ENCODE measurements around the gene RAD54L. TPM values are rescaled to one million over a fixed set of nuclear protein-coding genes. Genes with fewer than 3 reads are reported as not detected.
"Not testable (repeated sequence)": the region's sequence is repeated elsewhere in the genome, so short reads cannot be mapped to it uniquely, and the experiment has no call there.

Gene RAD54L
- total RNA-seq, 2 experiments from 2014 or later = 59.3 to 63.9 TPM

GRCh38 chr1:46218443-46218842 lies 29.1 kb upstream of the RAD54L start:
- H3K36me3 Mint-ChIP-seq (ENCODE audit: low read depth) = no peaks in the 10 kb centered on the region
- H3K27ac Mint-ChIP-seq = no peak overlapping the region
- H3K4me3 Mint-ChIP-seq = no peak overlapping the region
- peaks cover 5% of the 10 kb centered on the region for H3K27me3 Mint-ChIP-seq (ENCODE audit: low read depth)
- ATAC-seq = no peak
- POLR2A ChIA-PET = no interaction called here
- CTCF ChIA-PET = no interaction called here
- H3K4me1 Mint-ChIP-seq (ENCODE audit: low read depth) = no peaks in the 10 kb centered on the region
- DNase-seq = no peak
- H3K9me3 Mint-ChIP-seq (ENCODE audit: insufficient read depth) = no peaks in the 10 kb centered on the region

GRCh38 chr1:46219551-46220520 lies 27.7 kb upstream of the RAD54L start:
- POLR2A ChIA-PET = no interaction called here
- DNase-seq (no peak), ATAC-seq (no peak)
- Mint-ChIP-seq H3K27me3 (ENCODE audit: low read depth) (peaks cover 5% of the 10 kb centered on the region), H3K4me1 (ENCODE audit: low read depth) (no peaks in the 10 kb centered on the region), H3K9me3 (ENCODE audit: insufficient read depth) (no peaks in the 10 kb centered on the region), H3K4me3 (no peak overlapping the region), H3K36me3 (ENCODE audit: low read depth) (no peaks in the 10 kb centered on the region), H3K27ac (no peak overlapping the region)
- CTCF ChIA-PET = interaction anchor here (1.1 to 1.6 kb wide), 2 partner anchors 25 to 38 kb away, joined by 3 to 5 read pairs; no protein-coding TSS in a partner anchor

- Mint-ChIP-seq H3K27ac (no peak overlapping the region), H3K9me3 (ENCODE audit: insufficient read depth) (no peaks in the 10 kb centered on the region), H3K36me3 (ENCODE audit: low read depth) (no peaks in the 10 kb centered on the region), H3K4me3 (no peak overlapping the region), H3K4me1 (ENCODE audit: low read depth) (no peaks in the 10 kb centered on the region), H3K27me3 (ENCODE audit: low read depth) (peaks cover 5% of the 10 kb centered on the region)
- POLR2A ChIA-PET = no interaction called here
- CTCF ChIA-PET = interaction anchor here (1.1 to 2.1 kb wide), 2 partner anchors 23 to 26 kb away, joined by 3 to 4 read pairs; no protein-coding TSS in a partner anchor
- ATAC-seq (no peak), DNase-seq (no peak)
Measured at GRCh38 chr1:46220808-46221207, 26.8 kb upstream of the RAD54L start.

- ATAC-seq (no peak), DNase-seq (no peak)
- Mint-ChIP-seq H3K4me1 (ENCODE audit: low read depth) (no peaks in the 10 kb centered on the region), H3K27ac (no peak overlapping the region), H3K27me3 (ENCODE audit: low read depth) (peaks cover 2% of the 10 kb centered on the region), H3K36me3 (ENCODE audit: low read depth) (no peaks in the 10 kb centered on the region), H3K4me3 (no peak overlapping the region), H3K9me3 (ENCODE audit: insufficient read depth) (no peaks in the 10 kb centered on the region)
- CTCF ChIA-PET = interaction anchor here (0.6 to 2.1 kb wide), 6 partner anchors 23 to 185 kb away, joined by 3 to 7 read pairs (median 4); no protein-coding TSS in a partner anchor
- POLR2A ChIA-PET = no interaction called here
Measured at GRCh38 chr1:46221749-46222148, 25.8 kb upstream of the RAD54L start.

- H3K4me1 Mint-ChIP-seq (ENCODE audit: low read depth); POLR2A ChIA-PET; DNase-seq; H3K27me3 Mint-ChIP-seq (ENCODE audit: low read depth); H3K4me3 Mint-ChIP-seq; H3K36me3 Mint-ChIP-seq (ENCODE audit: low read depth); H3K27ac Mint-ChIP-seq; H3K9me3 Mint-ChIP-seq (ENCODE audit: insufficient read depth): not testable (repeated sequence)
- peak; percentile 11 for ATAC-seq
- CTCF ChIA-PET = interaction anchor here (0.6 to 3.8 kb wide), 39 partner anchors 8 to 849 kb away, joined by 3 to 60 read pairs (median 6); partner anchors contain the start of genes LURAP1, PIK3R3, POMGNT1 and RAD54L
Measured at GRCh38 chr1:46223055-46223454, 24.5 kb upstream of the RAD54L start.

- H3K27ac Mint-ChIP-seq = no peak overlapping the region
- POLR2A ChIA-PET = no interaction called here
- H3K36me3 Mint-ChIP-seq (ENCODE audit: low read depth) = no peaks in the 10 kb centered on the region
- ATAC-seq (peak; percentile 95), DNase-seq (peak; percentile 80)
- H3K4me3 Mint-ChIP-seq = no peak overlapping the region
- no peaks in the 10 kb centered on the region for H3K9me3 Mint-ChIP-seq (ENCODE audit: insufficient read depth)
- H3K27me3 Mint-ChIP-seq (ENCODE audit: low read depth) = no peaks in the 10 kb centered on the region
- CTCF ChIA-PET = interaction anchor here (0.5 to 3.8 kb wide), 49 partner anchors 8 to 850 kb away, joined by 3 to 60 read pairs (median 4); partner anchors contain the start of genes GPBP1L1, LURAP1, PIK3R3 and POMGNT1
- H3K4me1 Mint-ChIP-seq (ENCODE audit: low read depth) = peaks cover 1% of the 10 kb centered on the region
Measured at GRCh38 chr1:46223472-46223943, 24.1 kb upstream of the RAD54L start.

GRCh38 chr1:46224966-46225365 lies 22.6 kb upstream of the RAD54L start:
- no peak for ATAC-seq
- DNase-seq = no peak
- CTCF ChIA-PET = interaction anchor here (0.9 to 3.8 kb wide), 8 partner anchors 11 to 190 kb away, joined by 3 to 60 read pairs (median 8); partner anchors contain the start of genes PIK3R3 and RAD54L
- peaks cover 7% of the 10 kb centered on the region for H3K4me1 Mint-ChIP-seq (ENCODE audit: low read depth)
- H3K27me3 Mint-ChIP-seq (ENCODE audit: low read depth) = no peaks in the 10 kb centered on the region
- H3K27ac Mint-ChIP-seq = no peak overlapping the region
- no peaks in the 10 kb centered on the region for H3K36me3 Mint-ChIP-seq (ENCODE audit: low read depth)
- POLR2A ChIA-PET = interaction anchor here (1.1 kb wide), 1 partner anchor 27 kb away, joined by 3 read pairs; the partner anchor contains the start of gene POMGNT1
- no peaks in the 10 kb centered on the region for H3K9me3 Mint-ChIP-seq (ENCODE audit: insufficient read depth)
- no peak overlapping the region for H3K4me3 Mint-ChIP-seq

- CTCF ChIA-PET = interaction anchor here (2.5 to 3.6 kb wide), 2 partner anchors 7 to 15 kb away, joined by 19 to 33 read pairs; no protein-coding TSS in a partner anchor
- not testable (repeated sequence) for H3K9me3 Mint-ChIP-seq (ENCODE audit: insufficient read depth)
Measured at GRCh38 chr1:46231231-46231630, 16.3 kb upstream of the RAD54L start.

GRCh38 chr1:46236882-46237281 lies 10.7 kb upstream of the RAD54L start:
- no peak overlapping the region for H3K27ac Mint-ChIP-seq
- peaks cover 8% of the 10 kb centered on the region for H3K9me3 Mint-ChIP-seq (ENCODE audit: insufficient read depth)
- ChIA-PET POLR2A (no interaction called here), CTCF (interaction anchor here (1.3 kb wide), 1 partner anchor 13 kb away, joined by 4 read pairs; no protein-coding TSS in a partner anchor)
- no peaks in the 10 kb centered on the region for H3K36me3 Mint-ChIP-seq (ENCODE audit: low read depth)
- DNase-seq (no peak), ATAC-seq (no peak)
- no peak overlapping the region for H3K4me3 Mint-ChIP-seq
- no peaks in the 10 kb centered on the region for H3K27me3 Mint-ChIP-seq (ENCODE audit: low read depth)
- H3K4me1 Mint-ChIP-seq (ENCODE audit: low read depth) = peaks cover 4% of the 10 kb centered on the region

More at GRCh38 chr1:46231231-46231630, 16.3 kb upstream of the RAD54L start:
- not testable (repeated sequence) for DNase-seq; H3K27ac Mint-ChIP-seq; ATAC-seq; H3K36me3 Mint-ChIP-seq (ENCODE audit: low read depth); H3K4me3 Mint-ChIP-seq; H3K27me3 Mint-ChIP-seq (ENCODE audit: low read depth)
- peaks cover 11% of the 10 kb centered on the region for H3K4me1 Mint-ChIP-seq (ENCODE audit: low read depth)
- POLR2A ChIA-PET = interaction anchor here (0.6 kb wide), 1 partner anchor 1500 kb away, joined by 3 read pairs; no protein-coding TSS in a partner anchor

- CTCF ChIA-PET = interaction anchor here (1.2 kb wide), 1 partner anchor 15 kb away, joined by 4 read pairs; no protein-coding TSS in a partner anchor
- H3K4me3 Mint-ChIP-seq; H3K27me3 Mint-ChIP-seq (ENCODE audit: low read depth); H3K27ac Mint-ChIP-seq; POLR2A ChIA-PET; H3K9me3 Mint-ChIP-seq (ENCODE audit: insufficient read depth); H3K4me1 Mint-ChIP-seq (ENCODE audit: low read depth); H3K36me3 Mint-ChIP-seq (ENCODE audit: low read depth); ATAC-seq; DNase-seq: not testable (repeated sequence)
Measured at GRCh38 chr1:46238865-46239264, 8.7 kb upstream of the RAD54L start.

GRCh38 chr1:46241733-46242132 lies 5.8 kb upstream of the RAD54L start:
- DNase-seq; CTCF ChIA-PET; H3K9me3 Mint-ChIP-seq (ENCODE audit: insufficient read depth); POLR2A ChIA-PET; H3K27ac Mint-ChIP-seq; ATAC-seq; H3K4me3 Mint-ChIP-seq; H3K27me3 Mint-ChIP-seq (ENCODE audit: low read depth); H3K36me3 Mint-ChIP-seq (ENCODE audit: low read depth): not testable (repeated sequence)
- H3K4me1 Mint-ChIP-seq (ENCODE audit: low read depth) = peaks cover 11% of the 10 kb centered on the region

- H3K36me3 Mint-ChIP-seq (ENCODE audit: low read depth) = no peaks in the 10 kb centered on the region
- no peak for DNase-seq
Measured at GRCh38 chr1:46242918-46243317, 4.6 kb upstream of the RAD54L start.

More at GRCh38 chr1:46242918-46243317, 4.6 kb upstream of the RAD54L start:
- H3K27ac Mint-ChIP-seq = no peak overlapping the region
- peaks cover 5% of the 10 kb centered on the region for H3K9me3 Mint-ChIP-seq (ENCODE audit: insufficient read depth)
- peaks cover 2% of the 10 kb centered on the region for H3K27me3 Mint-ChIP-seq (ENCODE audit: low read depth)
- ChIA-PET POLR2A (no interaction called here), CTCF (no interaction called here)
- ATAC-seq = no peak
- H3K4me3 Mint-ChIP-seq = no peak overlapping the region
- peaks cover 16% of the 10 kb centered on the region for H3K4me1 Mint-ChIP-seq (ENCODE audit: low read depth)
